HG03095 (cell line): Measurements from ENCODE around the gene HOXA4.
A peak's percentile ranks its signal among the peaks of the same experiment; 100 is the strongest.

Experiments used
- ATAC-seq: cut with Tn5 transposase; IDR thresholded peaks from one replicate; pipeline ENCODE4 v1.9.1; 2021; ENCODE audit warnings: moderate library complexity; ENCODE audit not compliant: unreplicated experiment

The HOXA4 gene

GRCh38 chr7:27158436-27159265 is 28.1 kb upstream of the HOXA4 start:
- no peak for ATAC-seq

- no peak for ATAC-seq
These were observed 27.3 kb upstream of the HOXA4 start for GRCh38 chr7:27157702-27158431.

GRCh38 chr7:27156916-27157701 is 26.6 kb upstream of the HOXA4 start:
- no peak for ATAC-seq

DNA sequence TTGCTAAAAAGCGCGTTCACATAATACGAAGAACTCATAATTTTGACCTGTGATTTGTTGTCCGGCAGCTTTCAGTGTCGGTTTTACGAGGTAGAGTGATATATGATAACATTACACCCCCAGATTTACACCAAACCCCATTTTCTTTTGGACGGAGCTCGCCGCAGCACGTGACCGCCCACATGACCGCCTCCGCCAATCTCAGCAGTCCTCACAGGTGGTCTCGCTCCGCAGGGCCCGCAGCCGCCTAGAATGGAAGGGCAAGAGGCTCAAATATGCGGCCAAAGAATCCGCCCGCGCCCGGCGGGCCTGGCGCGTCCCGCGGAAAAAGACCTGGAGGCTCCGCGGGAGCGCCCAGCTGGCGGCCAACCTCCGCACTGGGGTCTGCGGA is 25.9 kb upstream of the HOXA4 start, which contains the start of gene HOXA7:
Gene HOXA7, minus strand, starts transcription at position 168 of the 391 bp plus-strand sequence. Its CDS starts 130 bp downstream, at position 38.
- no peak for ATAC-seq

DNA sequence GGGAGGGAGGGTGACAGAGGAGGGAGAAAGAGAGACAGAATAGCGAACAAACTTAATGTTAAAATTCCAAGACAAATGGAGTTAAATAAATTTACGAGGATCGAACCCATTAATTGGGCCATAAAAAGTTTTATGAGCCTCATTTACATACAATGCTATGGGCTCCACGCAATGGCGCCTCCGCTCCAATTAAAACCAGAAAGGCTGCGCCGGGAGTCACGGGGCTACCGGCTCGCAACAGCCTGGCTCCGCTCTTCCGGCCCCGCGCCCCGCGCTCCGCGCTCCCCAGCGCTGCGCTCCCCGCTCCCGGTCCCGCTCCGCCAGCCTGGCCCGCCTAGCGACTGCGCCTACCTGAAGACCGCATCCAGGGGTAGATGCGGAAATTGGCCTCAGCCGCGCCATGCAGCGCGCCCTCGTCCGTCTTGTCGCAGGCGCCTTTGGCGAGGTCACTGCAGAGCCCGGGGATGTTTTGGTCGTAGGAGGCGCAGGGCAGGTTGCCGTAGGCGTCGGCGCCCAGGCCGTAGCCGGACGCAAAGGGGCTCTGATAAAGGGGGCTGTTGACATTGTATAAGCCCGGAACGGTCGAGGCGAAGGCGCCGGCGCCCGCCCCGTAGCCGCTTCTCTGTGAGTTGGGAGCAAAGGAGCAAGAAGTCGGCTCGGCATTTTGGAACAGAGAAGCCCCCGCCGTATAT is 25.4 kb upstream of the HOXA4 start:
- no peak for ATAC-seq

GRCh38 chr7:27154901-27155815 is 24.6 kb upstream of the HOXA4 start:
- no peak for ATAC-seq

GRCh38 chr7:27154369-27154768 is 23.8 kb upstream of the HOXA4 start:
- ATAC-seq: no peak

GRCh38 chr7:27153526-27153925 is 23.0 kb upstream of the HOXA4 start:
- no peak for ATAC-seq

DNA sequence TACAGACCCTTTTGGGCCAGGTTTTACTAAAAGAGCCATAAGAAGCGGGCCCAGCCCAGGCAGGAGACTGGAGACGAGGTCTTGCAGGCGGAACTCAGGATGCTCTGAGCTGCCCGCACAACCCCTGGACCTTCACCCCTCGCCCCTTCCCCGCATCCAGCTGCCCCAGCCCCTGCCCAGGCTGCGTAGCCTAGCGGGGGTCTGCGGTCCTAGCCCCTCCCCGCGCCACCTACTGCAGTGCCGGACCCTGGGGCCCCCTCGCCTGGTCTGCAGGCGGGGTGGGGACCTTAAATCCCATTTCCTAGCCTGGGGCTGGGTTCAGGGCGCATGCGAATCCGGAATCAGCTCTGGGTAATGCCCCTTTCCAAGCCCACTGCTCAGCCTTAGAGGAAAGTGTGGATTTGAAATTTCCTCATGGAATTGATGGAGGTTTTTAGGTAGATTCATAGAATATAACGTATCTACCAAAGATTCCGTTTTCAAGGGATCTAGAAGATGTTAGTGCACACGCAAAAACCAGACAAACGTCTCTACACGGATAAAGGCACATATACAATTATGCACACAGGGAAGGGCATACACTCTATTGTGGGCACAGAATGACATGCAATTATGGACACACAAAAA is 22.4 kb upstream of the HOXA4 start:
- no peak for ATAC-seq

GRCh38 chr7:27151931-27152815 is 21.6 kb upstream of the HOXA4 start, which contains the start of gene HOXA3:
Gene HOXA3 (minus strand): TSS chr7:27152583. CDS start chr7:27110640, 41,943 bp downstream.
- ATAC-seq: no peak

DNA sequence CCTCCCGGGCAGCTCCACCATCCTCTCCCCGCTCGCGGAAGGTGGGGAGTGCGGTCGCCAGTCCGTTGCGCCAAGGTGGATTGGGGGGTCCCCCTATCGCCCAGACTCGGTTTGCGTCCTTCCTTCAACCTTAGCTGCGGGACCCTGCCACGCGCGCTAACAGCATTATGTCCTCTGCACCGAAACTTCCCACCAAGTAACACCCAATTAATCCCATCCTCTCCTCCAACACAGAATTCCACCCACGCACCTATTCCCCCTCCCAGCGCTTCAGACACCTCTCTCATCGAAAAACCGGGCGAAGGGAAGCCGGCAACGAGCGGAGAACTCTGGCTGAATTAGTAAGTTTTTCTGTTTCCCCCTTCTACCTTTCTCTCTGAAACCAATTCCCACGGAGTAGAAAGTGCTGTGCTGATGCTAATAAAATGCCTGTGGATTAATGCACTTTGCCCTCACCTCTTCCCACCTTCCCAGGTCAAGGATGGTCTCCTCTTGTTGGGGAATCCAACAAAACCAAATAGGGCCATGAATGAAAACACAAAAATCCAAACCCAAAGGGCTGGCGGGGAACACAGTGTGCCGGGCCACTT is 20.9 kb upstream of the HOXA4 start:
- no peak for ATAC-seq

GRCh38 chr7:27150568-27151340 is 20.2 kb upstream of the HOXA4 start:
- peak; percentile 89 for ATAC-seq

- no peak for ATAC-seq
These were observed 19.4 kb upstream of the HOXA4 start for GRCh38 chr7:27149842-27150567.

DNA sequence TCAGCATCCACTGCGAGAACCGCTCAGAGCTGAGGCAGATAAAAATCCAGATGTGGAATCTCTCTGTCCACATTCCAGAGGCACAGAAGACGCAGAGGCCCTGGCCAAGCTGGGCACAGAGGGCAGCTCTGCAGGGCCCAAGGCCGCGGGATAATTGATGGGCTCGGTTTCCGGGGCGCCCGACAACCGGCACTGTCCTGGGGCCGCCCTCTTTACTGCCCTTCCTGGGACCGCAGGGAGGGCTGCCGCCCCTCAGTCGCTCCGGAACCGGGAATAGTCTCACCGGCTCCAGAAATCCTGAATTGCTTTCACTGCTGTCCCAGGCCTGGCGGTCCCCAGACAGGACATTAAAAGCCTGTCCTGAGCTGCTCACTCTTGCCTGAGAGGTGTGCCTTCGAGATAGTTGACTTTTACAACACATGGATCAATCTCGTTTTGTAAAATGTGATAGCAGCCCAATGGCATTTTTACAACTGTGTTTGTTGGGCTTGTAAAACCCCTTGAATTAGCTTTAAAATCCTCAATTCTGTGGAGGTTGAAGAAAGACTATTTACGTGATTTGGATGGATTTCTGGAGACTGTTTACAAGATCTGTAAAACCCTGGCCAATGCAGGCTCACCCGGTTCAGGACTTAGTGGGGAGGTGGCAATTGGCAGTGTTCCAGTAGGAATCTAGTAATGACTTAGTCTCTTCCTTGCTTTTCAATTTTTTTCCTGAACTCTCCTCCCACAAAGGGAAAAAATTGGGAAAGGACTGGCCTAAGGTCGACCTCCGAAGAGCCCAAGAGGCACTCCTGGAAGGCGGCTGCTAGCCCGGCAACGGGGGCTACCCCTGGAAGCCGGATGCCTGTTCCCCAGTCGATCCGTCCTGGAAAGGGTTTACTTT is 18.4 kb upstream of the HOXA4 start:
- ATAC-seq: no peak

DNA sequence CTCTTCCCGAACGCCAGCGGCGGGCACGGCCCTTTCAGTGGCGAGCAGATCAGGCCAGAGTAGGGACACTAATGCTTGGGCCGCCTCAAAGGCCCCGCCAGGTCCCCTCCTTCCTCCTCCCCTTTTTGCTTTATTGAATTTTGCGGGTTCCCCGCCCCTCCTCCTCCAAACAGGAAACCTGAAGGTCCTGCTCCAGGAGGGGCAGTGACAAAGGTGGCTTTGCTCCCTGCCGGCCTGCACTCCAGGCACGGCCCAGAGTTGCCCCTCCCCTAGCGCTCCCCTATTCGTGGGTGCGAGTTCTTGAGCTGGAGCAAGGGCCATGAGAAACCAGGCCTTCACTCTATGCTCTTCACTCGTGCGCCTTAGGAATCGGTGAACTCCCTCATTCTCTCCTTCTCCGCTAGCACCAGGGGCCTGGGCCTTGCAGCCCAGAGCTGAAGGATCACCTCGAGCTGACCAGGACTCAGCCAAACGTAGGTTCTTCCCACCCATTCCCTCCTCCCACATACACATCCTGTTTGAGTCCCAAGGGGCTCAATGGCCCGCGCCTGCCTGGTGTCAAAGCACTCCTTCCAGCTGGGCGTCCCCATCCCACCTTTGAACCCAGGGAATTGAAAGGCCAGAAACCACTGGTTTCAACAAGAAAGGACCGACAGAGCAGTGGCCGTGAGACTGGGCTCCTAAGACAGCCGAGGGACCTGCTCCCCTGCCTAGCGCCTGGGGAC is 17.6 kb upstream of the HOXA4 start:
- ATAC-seq: no peak
